Suppressor macrophage treated with lipopolysaccharide for 4 hours (primary cell): ENCODE results near the gene BAIAP2L1.

Source experiments
- DNase-seq: peaks from one replicate; pipeline ENCODE4 v3.0.0-alpha.2; 2020

Gene BAIAP2L1

GRCh38 chr7:98257701-98258100 lies 143.2 kb downstream of the BAIAP2L1 start:
- no peak for DNase-seq

GRCh38 chr7:98256431-98256830 lies 144.5 kb downstream of the BAIAP2L1 start:
- DNase-seq, result no peak

- peak; percentile 7 for DNase-seq
Observed at GRCh38 chr7:98254951-98255610, 145.8 kb downstream of the BAIAP2L1 start.

GRCh38 chr7:98254516-98254915 lies 146.4 kb downstream of the BAIAP2L1 start:
- no peak for DNase-seq

GRCh38 chr7:98252425-98253054 lies 148.3 kb downstream of the BAIAP2L1 start:
- DNase-seq, result no peak

- DNase-seq, result peak; percentile 96
Observed at GRCh38 chr7:98251601-98252424, 149.1 kb downstream of the BAIAP2L1 start, which contains the start of gene TECPR1. TECPR1 (minus strand) TSS chr7:98252232; CDS start chr7:98246146, 6,086 bp downstream.

- DNase-seq, result no peak
Observed at GRCh38 chr7:98251231-98251600, 149.7 kb downstream of the BAIAP2L1 start.

- DNase-seq, result no peak
Observed at GRCh38 chr7:98250789-98251188, 150.1 kb downstream of the BAIAP2L1 start.

GRCh38 chr7:98249106-98249505 lies 151.8 kb downstream of the BAIAP2L1 start:
- DNase-seq, result peak; percentile 38

GRCh38 chr7:98248156-98248555 lies 152.7 kb downstream of the BAIAP2L1 start:
- DNase-seq, result no peak

- no peak for DNase-seq
Observed at GRCh38 chr7:98244871-98245270, 156.0 kb downstream of the BAIAP2L1 start.

- DNase-seq, result no peak
Observed at GRCh38 chr7:98242934-98243333, 158.0 kb downstream of the BAIAP2L1 start.

GRCh38 chr7:98242342-98242741 lies 158.5 kb downstream of the BAIAP2L1 start:
- DNase-seq, result no peak

GRCh38 chr7:98241674-98242241 lies 159.1 kb downstream of the BAIAP2L1 start:
- DNase-seq, result no peak
